ENCODE data around the gene FOXP1.

FOXP1 gene

GRCh38 chr3:71132995-71133730 is 450.4 kb downstream of the FOXP1 start:
- no peak for DNase-seq

GRCh38 chr3:71131375-71132314 is 451.9 kb downstream of the FOXP1 start:
- DNase-seq: peak; percentile 14 to 19

GRCh38 chr3:71130471-71131374 is 452.8 kb downstream of the FOXP1 start:
- peak; percentile 24 to 65 for DNase-seq

- peak in 1 of 2 donors; percentile 61 for DNase-seq
Measured at GRCh38 chr3:71129611-71130431, 453.7 kb downstream of the FOXP1 start.

- DNase-seq: no peak
Measured at GRCh38 chr3:71128961-71129360, 454.6 kb downstream of the FOXP1 start.

- DNase-seq: no peak
Measured at GRCh38 chr3:71127844-71128243, 455.7 kb downstream of the FOXP1 start.

- no peak for DNase-seq
Measured at GRCh38 chr3:71127052-71127831, 456.3 kb downstream of the FOXP1 start.

- DNase-seq: no peak
Measured at GRCh38 chr3:71125738-71126137, 457.8 kb downstream of the FOXP1 start.

GRCh38 chr3:71124048-71124447 is 459.5 kb downstream of the FOXP1 start:
- no peak for DNase-seq

- no peak for DNase-seq
Measured at GRCh38 chr3:71122641-71123040, 460.9 kb downstream of the FOXP1 start.

- no peak for DNase-seq
Measured at GRCh38 chr3:71121429-71122167, 461.9 kb downstream of the FOXP1 start.

- DNase-seq: no peak
Measured at GRCh38 chr3:71120012-71120411, 463.5 kb downstream of the FOXP1 start.

GRCh38 chr3:71119171-71119570 is 464.4 kb downstream of the FOXP1 start:
- DNase-seq: no peak

GRCh38 chr3:71118436-71118835 is 465.1 kb downstream of the FOXP1 start:
- DNase-seq: no peak

- no peak for DNase-seq
Measured at GRCh38 chr3:71117572-71118247, 465.8 kb downstream of the FOXP1 start.

GRCh38 chr3:71114610-71115009 is 468.9 kb downstream of the FOXP1 start:
- DNase-seq: peak in 1 of 2 donors; percentile 34

GRCh38 chr3:71112576-71112975 is 471.0 kb downstream of the FOXP1 start:
- no peak for DNase-seq

- DNase-seq: no peak
Measured at GRCh38 chr3:71111784-71112440, 471.6 kb downstream of the FOXP1 start.
